Liver (tissue), 9 donors: ENCODE results near the gene MDH1B. TPM values are rescaled to one million over a fixed set of nuclear protein-coding genes. Genes with fewer than 3 reads are reported as not detected.

ENCODE experiments used
- DNase-seq: peaks from one replicate; pipeline ENCODE4 v3.0.0-alpha.2; 2017; ENCODE audit warnings: low spot score
- H3K27ac ChIP-seq, 2 donors: one replicate each; pipeline ENCODE4 v1.7.0; 2013; ENCODE audit warnings: inconsistent platforms in 2 of 2, low read length in 2 of 2, control low read depth in 1 of 2, low read depth in 1 of 2, mild to moderate bottlenecking in 1 of 2
- H3K27me3 ChIP-seq, 4 donors: one replicate each; pipeline versions ENCODE4 v1.6.1 to v1.7.0; 2013; ENCODE audit warnings: low read length in 3 of 4, inconsistent platforms in 1 of 4, mild to moderate bottlenecking in 1 of 4, moderate library complexity in 1 of 4; ENCODE audit not compliant: control insufficient read depth in 4 of 4, insufficient read depth in 4 of 4
- H3K36me3 ChIP-seq, 4 donors: one replicate each; pipeline versions ENCODE4 v1.6.1 to v1.7.0; 2013; ENCODE audit warnings: low read length in 3 of 4, mild to moderate bottlenecking in 3 of 4, low read depth in 1 of 4, moderate library complexity in 1 of 4; ENCODE audit not compliant: control insufficient read depth in 4 of 4, insufficient read depth in 3 of 4
- H3K4me1 ChIP-seq, 4 donors: one replicate each; pipeline versions ENCODE4 v1.6.1 to v1.7.0; 2013; ENCODE audit warnings: low read length in 3 of 4, mild to moderate bottlenecking in 3 of 4, moderate library complexity in 1 of 4; ENCODE audit not compliant: control insufficient read depth in 4 of 4, insufficient read depth in 4 of 4
- H3K4me3 ChIP-seq, 3 donors: one replicate each; pipeline versions ENCODE4 v1.6.1 to v1.7.0; 2013; ENCODE audit warnings: low read length in 3 of 3, control low read depth in 1 of 3, low read depth in 1 of 3, mild to moderate bottlenecking in 1 of 3
- H3K9ac ChIP-seq, 2 donors: one replicate each; pipeline ENCODE4 v1.7.0; 2013; ENCODE audit warnings: low read length in 2 of 2, mild to moderate bottlenecking in 2 of 2, moderate library complexity in 2 of 2, control low read depth in 1 of 2, low read depth in 1 of 2
- H3K9me3 ChIP-seq, 4 donors: one replicate each; pipeline versions ENCODE4 v1.6.1 to v1.7.0; 2013; ENCODE audit warnings: low read length in 3 of 4; ENCODE audit not compliant: control insufficient read depth in 4 of 4
- EGR1 ChIP-seq, 2 donors: IDR thresholded peaks; 2 replicates each; pipeline ENCODE4 v1.6.1; 2016 to 2018; ENCODE audit warnings: antibody characterized with exemption in 2 of 2, low read depth in 2 of 2
- FOXA1 ChIP-seq: IDR thresholded peaks from 2 replicates; pipeline ENCODE4 v1.6.1; 2016; ENCODE audit warnings: antibody characterized with exemption
- FOXA2 ChIP-seq: IDR thresholded peaks from 2 replicates; pipeline ENCODE4 v1.6.1; 2016; ENCODE audit warnings: antibody characterized with exemption
- GABPA ChIP-seq, 2 donors: IDR thresholded peaks in 1 of 2; conservative IDR thresholded peaks in 1 of 2; 2 replicates each; pipeline ENCODE4 v1.6.1; 2016; ENCODE audit warnings: antibody characterized with exemption in 2 of 2, mild to moderate bottlenecking in 1 of 2, moderate library complexity in 1 of 2
- HNF4A ChIP-seq, 2 donors: conservative IDR thresholded peaks; 2 replicates each; pipeline ENCODE4 v1.6.1; 2016; ENCODE audit warnings: antibody characterized with exemption in 2 of 2, mild to moderate bottlenecking in 2 of 2
- HNF4G ChIP-seq: IDR thresholded peaks from 2 replicates; pipeline ENCODE4 v1.6.1; 2016; ENCODE audit warnings: antibody characterized with exemption
- JUND ChIP-seq, 2 donors: IDR thresholded peaks; 2 replicates each; pipeline ENCODE4 v1.6.1; 2016; ENCODE audit warnings: antibody characterized with exemption in 2 of 2
- NR2F2 ChIP-seq: IDR thresholded peaks from 2 replicates; pipeline ENCODE4 v1.6.1; 2016; ENCODE audit warnings: antibody characterized with exemption
- RAD21 ChIP-seq, 2 donors: IDR thresholded peaks; 2 replicates each; pipeline ENCODE4 v1.6.1; 2016; ENCODE audit warnings: antibody characterized with exemption in 2 of 2, mild to moderate bottlenecking in 2 of 2
- RXRA ChIP-seq, 2 donors: IDR thresholded peaks; 2 replicates each; pipeline ENCODE4 v1.6.1; 2017 to 2018; ENCODE audit warnings: antibody characterized with exemption in 2 of 2, mild to moderate bottlenecking in 1 of 2
- SP1 ChIP-seq: IDR thresholded peaks from 2 replicates; pipeline ENCODE4 v1.6.1; 2018; ENCODE audit warnings: antibody characterized with exemption, mild to moderate bottlenecking
- TAF1 ChIP-seq: conservative IDR thresholded peaks from 2 replicates; pipeline ENCODE4 v1.6.1; 2016; ENCODE audit warnings: antibody characterized with exemption, mild to moderate bottlenecking
- YY1 ChIP-seq: IDR thresholded peaks from 2 replicates; pipeline ENCODE4 v1.6.1; 2016; ENCODE audit warnings: antibody characterized with exemption, mild to moderate bottlenecking
- WGBS: extraction: QIAGEN DNeasy Blood & Tissue Kit; methylation state at CpG from one replicate; pipeline ENCODE4 v1.1.7; 2013; 5-methylcytosine and 5-hydroxymethylcytosine counted together
- polyA plus RNA-seq, 2 donors: library from polyadenylated mRNA; stranded (reverse) in 1 of 2; unstranded in 1 of 2; fragments of 200-250 nt in 1 of 2; fragments of >200 nt in 1 of 2; fragmentation: Nextera tagmentation in 1 of 2; extraction: Ambion mirVana in 1 of 2; gene quantifications; one replicate each; pipeline versions ENCODE4 v1.2.1 to v1.2.3, GENCODE V29; 2013 to 2015
- total RNA-seq, 2 donors: library from RNA; depleted of rRNA; stranded (reverse); fragments of >200 nt; gene quantifications; one replicate each; pipeline ENCODE4 v1.2.3, GENCODE V29; 2014
- TF ChIP-seq, protein P1 (sequence below): IDR thresholded peaks from 2 replicates; pipeline ENCODE4 v1.6.1; 2016; ENCODE audit warnings: antibody characterized with exemption
- TF ChIP-seq, protein P2 (sequence below): fragments of 150-350 bp; IDR thresholded peaks from 2 replicates; pipeline ENCODE4 v1.5.1; 2017; ENCODE audit warnings: improper control_type of control experiment, low read depth, low read length; ENCODE audit not compliant: missing input control
- TF ChIP-seq, protein P3 (sequence below): IDR thresholded peaks from 2 replicates; pipeline ENCODE4 v1.6.1; 2016; ENCODE audit warnings: antibody characterized with exemption
- TF ChIP-seq, protein P4 (sequence below): IDR thresholded peaks from 2 replicates; pipeline ENCODE4 v1.6.1; 2016; ENCODE audit warnings: antibody characterized with exemption
- TF ChIP-seq, protein P5 (sequence below): IDR thresholded peaks from 2 replicates; pipeline ENCODE4 v1.6.1; 2016; ENCODE audit warnings: antibody characterized with exemption, mild to moderate bottlenecking
- donor health status: healthy.
- donor health status: healthy.
- donor health status: healthy.
- donor health status: healthy.
- donor health status: healthy.

MDH1B gene
- total and polyA plus RNA-seq, 4 donors, result 0.09 to 0.33 (median 0.18) TPM; not detected in 1

DNA sequence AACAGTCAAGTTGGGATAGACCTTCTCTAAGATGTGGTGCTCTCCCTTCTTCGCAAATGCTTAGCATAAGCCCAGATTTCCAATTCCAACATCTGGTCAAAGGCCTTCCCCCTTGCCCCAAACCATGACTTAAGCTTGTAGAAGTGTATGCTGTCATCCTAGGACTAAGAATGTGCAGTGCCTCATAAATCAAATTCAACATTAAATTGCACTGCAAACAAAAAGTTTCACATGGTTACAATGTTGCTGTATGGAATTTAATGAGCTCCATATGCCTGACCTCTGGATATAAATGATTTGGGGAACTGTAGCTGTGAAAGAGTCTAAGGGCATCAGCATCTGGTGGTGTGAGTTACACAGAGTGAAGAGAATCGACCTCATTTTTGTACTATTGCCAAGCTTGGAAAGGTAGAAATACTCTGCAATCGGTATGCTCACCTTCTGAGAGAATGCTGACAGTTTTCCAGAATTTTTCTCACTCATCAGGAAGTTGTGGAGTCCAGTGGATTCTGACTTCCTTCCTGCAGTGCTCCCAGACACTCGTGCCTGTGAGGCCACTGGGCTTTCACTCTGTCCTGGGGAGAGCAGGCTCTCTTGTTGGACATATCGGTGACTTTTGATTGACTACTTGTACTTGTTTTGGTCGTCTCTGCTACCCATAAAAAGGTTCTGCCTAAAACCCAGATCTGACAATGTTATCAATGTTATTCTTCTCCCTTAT lies 40.9 kb upstream of the MDH1B start:
- H3K9ac ChIP-seq, result no peak overlapping the region
- no peaks in the 10 kb centered on the region for H3K9me3 ChIP-seq
- H3K27me3 ChIP-seq, result no peaks in the 10 kb centered on the region
- no peaks in the 10 kb centered on the region for H3K36me3 ChIP-seq
- DNase-seq, result no peak
- TF ChIP-seq GABPA (IDR thresholded peaks at IDR 0.05 in 1 of 2, conservative IDR thresholded peaks at IDR 0.05 in 1 of 2) (no peak), YY1 (no peak), NR2F2 (no peak), FOXA2 (no peak), RXRA (IDR thresholded peaks at IDR 0.05) (no peak), JUND (IDR thresholded peaks at IDR 0.05) (no peak), FOXA1 (no peak), SP1 (no peak), HNF4A (conservative IDR thresholded peaks at IDR 0.05) (no peak)
- TF ChIP-seq, protein P1, sequence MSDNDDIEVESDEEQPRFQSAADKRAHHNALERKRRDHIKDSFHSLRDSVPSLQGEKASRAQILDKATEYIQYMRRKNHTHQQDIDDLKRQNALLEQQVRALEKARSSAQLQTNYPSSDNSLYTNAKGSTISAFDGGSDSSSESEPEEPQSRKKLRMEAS, result no peak
- TF ChIP-seq, protein P2, sequence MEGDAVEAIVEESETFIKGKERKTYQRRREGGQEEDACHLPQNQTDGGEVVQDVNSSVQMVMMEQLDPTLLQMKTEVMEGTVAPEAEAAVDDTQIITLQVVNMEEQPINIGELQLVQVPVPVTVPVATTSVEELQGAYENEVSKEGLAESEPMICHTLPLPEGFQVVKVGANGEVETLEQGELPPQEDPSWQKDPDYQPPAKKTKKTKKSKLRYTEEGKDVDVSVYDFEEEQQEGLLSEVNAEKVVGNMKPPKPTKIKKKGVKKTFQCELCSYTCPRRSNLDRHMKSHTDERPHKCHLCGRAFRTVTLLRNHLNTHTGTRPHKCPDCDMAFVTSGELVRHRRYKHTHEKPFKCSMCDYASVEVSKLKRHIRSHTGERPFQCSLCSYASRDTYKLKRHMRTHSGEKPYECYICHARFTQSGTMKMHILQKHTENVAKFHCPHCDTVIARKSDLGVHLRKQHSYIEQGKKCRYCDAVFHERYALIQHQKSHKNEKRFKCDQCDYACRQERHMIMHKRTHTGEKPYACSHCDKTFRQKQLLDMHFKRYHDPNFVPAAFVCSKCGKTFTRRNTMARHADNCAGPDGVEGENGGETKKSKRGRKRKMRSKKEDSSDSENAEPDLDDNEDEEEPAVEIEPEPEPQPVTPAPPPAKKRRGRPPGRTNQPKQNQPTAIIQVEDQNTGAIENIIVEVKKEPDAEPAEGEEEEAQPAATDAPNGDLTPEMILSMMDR, result no peak
- TF ChIP-seq, protein P3, sequence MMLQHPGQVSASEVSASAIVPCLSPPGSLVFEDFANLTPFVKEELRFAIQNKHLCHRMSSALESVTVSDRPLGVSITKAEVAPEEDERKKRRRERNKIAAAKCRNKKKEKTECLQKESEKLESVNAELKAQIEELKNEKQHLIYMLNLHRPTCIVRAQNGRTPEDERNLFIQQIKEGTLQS, result no peak
- no peaks in the 10 kb centered on the region for H3K4me1 ChIP-seq
- H3K27ac ChIP-seq, result no peak overlapping the region
- no peak overlapping the region for H3K4me3 ChIP-seq
- WGBS, result 54% methylated on average over 6 of the region's 6 CpGs

DNA sequence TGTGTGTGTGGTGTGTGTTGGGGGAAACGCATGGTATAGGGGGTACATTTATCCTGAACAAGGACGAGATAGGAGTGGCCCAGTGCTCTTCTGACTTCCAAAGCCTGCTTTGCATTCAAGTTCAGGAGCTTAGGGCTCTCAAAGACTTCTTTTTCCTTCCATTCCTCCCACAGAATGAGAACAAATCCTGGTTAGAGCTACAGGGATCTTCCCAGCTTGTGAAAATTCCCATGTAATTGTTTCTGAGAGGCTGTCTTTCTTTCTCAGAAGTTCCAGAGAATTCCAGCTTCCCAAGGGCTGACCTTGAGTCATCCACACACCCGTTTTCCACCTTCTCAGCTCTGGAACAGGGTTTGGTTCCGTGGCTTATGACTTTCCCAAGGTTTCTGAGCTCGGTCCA lies 39.2 kb upstream of the MDH1B start:
- no peak overlapping the region for H3K4me3 ChIP-seq
- H3K27ac ChIP-seq, result no peak overlapping the region
- H3K36me3 ChIP-seq, result no peaks in the 10 kb centered on the region
- DNase-seq, result no peak
- no peaks in the 10 kb centered on the region for H3K27me3 ChIP-seq
- no peaks in the 10 kb centered on the region for H3K9me3 ChIP-seq
- 83% methylated on average over 5 of the region's 5 CpGs for WGBS
- TF ChIP-seq HNF4G, result no peak
- TF ChIP-seq, protein P1, result no peak
- no peak for TF ChIP-seq TAF1
- TF ChIP-seq HNF4A (conservative IDR thresholded peaks at IDR 0.05), result no peak
- TF ChIP-seq NR2F2, result no peak
- TF ChIP-seq, protein P4, sequence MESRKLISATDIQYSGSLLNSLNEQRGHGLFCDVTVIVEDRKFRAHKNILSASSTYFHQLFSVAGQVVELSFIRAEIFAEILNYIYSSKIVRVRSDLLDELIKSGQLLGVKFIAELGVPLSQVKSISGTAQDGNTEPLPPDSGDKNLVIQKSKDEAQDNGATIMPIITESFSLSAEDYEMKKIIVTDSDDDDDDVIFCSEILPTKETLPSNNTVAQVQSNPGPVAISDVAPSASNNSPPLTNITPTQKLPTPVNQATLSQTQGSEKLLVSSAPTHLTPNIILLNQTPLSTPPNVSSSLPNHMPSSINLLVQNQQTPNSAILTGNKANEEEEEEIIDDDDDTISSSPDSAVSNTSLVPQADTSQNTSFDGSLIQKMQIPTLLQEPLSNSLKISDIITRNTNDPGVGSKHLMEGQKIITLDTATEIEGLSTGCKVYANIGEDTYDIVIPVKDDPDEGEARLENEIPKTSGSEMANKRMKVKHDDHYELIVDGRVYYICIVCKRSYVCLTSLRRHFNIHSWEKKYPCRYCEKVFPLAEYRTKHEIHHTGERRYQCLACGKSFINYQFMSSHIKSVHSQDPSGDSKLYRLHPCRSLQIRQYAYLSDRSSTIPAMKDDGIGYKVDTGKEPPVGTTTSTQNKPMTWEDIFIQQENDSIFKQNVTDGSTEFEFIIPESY, result no peak
- no peak for TF ChIP-seq RAD21 (IDR thresholded peaks at IDR 0.05)
- TF ChIP-seq, protein P3, result no peak
- no peak for TF ChIP-seq GABPA (IDR thresholded peaks at IDR 0.05 in 1 of 2, conservative IDR thresholded peaks at IDR 0.05 in 1 of 2)
- TF ChIP-seq SP1, result no peak
- no peak for TF ChIP-seq JUND (IDR thresholded peaks at IDR 0.05)
- TF ChIP-seq, protein P2, result no peak
- no peak for TF ChIP-seq FOXA1
- no peak for TF ChIP-seq EGR1 (IDR thresholded peaks at IDR 0.05; ENCODE audit: low read depth in 2 of 2)
- no peak for TF ChIP-seq YY1
- no peak for TF ChIP-seq RXRA (IDR thresholded peaks at IDR 0.05)
- TF ChIP-seq FOXA2, result no peak
- TF ChIP-seq, protein P5, sequence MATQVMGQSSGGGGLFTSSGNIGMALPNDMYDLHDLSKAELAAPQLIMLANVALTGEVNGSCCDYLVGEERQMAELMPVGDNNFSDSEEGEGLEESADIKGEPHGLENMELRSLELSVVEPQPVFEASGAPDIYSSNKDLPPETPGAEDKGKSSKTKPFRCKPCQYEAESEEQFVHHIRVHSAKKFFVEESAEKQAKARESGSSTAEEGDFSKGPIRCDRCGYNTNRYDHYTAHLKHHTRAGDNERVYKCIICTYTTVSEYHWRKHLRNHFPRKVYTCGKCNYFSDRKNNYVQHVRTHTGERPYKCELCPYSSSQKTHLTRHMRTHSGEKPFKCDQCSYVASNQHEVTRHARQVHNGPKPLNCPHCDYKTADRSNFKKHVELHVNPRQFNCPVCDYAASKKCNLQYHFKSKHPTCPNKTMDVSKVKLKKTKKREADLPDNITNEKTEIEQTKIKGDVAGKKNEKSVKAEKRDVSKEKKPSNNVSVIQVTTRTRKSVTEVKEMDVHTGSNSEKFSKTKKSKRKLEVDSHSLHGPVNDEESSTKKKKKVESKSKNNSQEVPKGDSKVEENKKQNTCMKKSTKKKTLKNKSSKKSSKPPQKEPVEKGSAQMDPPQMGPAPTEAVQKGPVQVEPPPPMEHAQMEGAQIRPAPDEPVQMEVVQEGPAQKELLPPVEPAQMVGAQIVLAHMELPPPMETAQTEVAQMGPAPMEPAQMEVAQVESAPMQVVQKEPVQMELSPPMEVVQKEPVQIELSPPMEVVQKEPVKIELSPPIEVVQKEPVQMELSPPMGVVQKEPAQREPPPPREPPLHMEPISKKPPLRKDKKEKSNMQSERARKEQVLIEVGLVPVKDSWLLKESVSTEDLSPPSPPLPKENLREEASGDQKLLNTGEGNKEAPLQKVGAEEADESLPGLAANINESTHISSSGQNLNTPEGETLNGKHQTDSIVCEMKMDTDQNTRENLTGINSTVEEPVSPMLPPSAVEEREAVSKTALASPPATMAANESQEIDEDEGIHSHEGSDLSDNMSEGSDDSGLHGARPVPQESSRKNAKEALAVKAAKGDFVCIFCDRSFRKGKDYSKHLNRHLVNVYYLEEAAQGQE, result no peak
- peaks cover 0 to 2% (median under 1%) of the 10 kb centered on the region in 4 donors for H3K4me1 ChIP-seq
- H3K9ac ChIP-seq, result no peak overlapping the region
